OCI-LY3 (cell line): ENCODE measurements around the gene TUBA1B.

ENCODE experiments used
- H2AFZ ChIP-seq: fragments of 200-600, 300-600 bp; shearing (Covaris generic); 2 replicates; pipeline ENCODE4 v1.6.0; 2014; ENCODE audit warnings: antibody characterized with exemption, low read depth, low read length
- H3K27ac ChIP-seq: fragments of 200-600, 300-600 bp; sonication (generic); 2 replicates; pipeline ENCODE4 v1.5.1; 2014; ENCODE audit warnings: mild to moderate bottlenecking, low read length, moderate library complexity, mixed read lengths
- H3K27me3 ChIP-seq: fragments of 200-600, 300-600 bp; sonication (generic); 2 replicates; pipeline ENCODE4 v1.6.1; 2014; ENCODE audit warnings: low read depth, low read length, mixed read lengths
- H3K36me3 ChIP-seq: fragments of 200-600, 300-600 bp; sonication (generic); replicated peaks from 2 replicates; pipeline ENCODE3; 2014; ENCODE audit warnings: low read depth, low read length, mixed read lengths
- H3K4me1 ChIP-seq: fragments of 300-600, 200-600 bp; sonication (generic); 2 replicates; pipeline ENCODE4 v1.6.1; 2014; ENCODE audit warnings: low read length, mixed read lengths
- H3K4me2 ChIP-seq: fragments of 200-600, 300-600 bp; sonication (generic); 2 replicates; pipeline ENCODE4 v1.6.1; 2014; ENCODE audit warnings: low read length, mixed read lengths
- H3K4me3 ChIP-seq: fragments of 300-600, 200-600 bp; sonication (generic); 2 replicates; pipeline ENCODE4 v1.5.1; 2014; ENCODE audit warnings: antibody characterized with exemption, mild to moderate bottlenecking, low read length, moderate library complexity
- H3K79me2 ChIP-seq: fragments of 300-600, 200-600 bp; shearing (Covaris generic); 2 replicates; pipeline ENCODE4 v1.6.1; 2014; ENCODE audit warnings: mild to moderate bottlenecking, low read length, mixed read lengths
- H3K9ac ChIP-seq: fragments of 300-600, 200-600 bp; shearing (Covaris generic); 2 replicates; pipeline ENCODE4 v1.6.0; 2014; ENCODE audit warnings: mild to moderate bottlenecking, low read length, moderate library complexity
- H3K9me3 ChIP-seq: fragments of 200-600, 300-600 bp; shearing (Covaris generic); 2 replicates; pipeline ENCODE4 v1.6.1; 2014; ENCODE audit warnings: low read length, mixed read lengths; ENCODE audit not compliant: insufficient read depth
- H4K20me1 ChIP-seq: fragments of 200-600, 300-600 bp; sonication (generic); 2 replicates; pipeline ENCODE4 v1.6.1; 2016; ENCODE audit warnings: low read length, mixed read lengths; ENCODE audit not compliant: insufficient read depth
- CTCF ChIP-seq: fragments of 200-600, 300-600 bp; sonication (generic); IDR thresholded peaks from 2 replicates; pipeline ENCODE4 v1.5.1; 2014; ENCODE audit warnings: antibody characterized with exemption, low read length, low read depth
- EZH2phosphoT487 ChIP-seq: fragments of 200-600 bp; shearing (Covaris generic); IDR thresholded peaks from 2 replicates; pipeline ENCODE4 v1.6.1; 2018; ENCODE audit warnings: antibody characterized with exemption, mixed run types, low read depth

Gene TUBA1B

GRCh38 chr12:49084438-49084837 lies 46.8 kb downstream of the TUBA1B start:
- Histone ChIP-seq H3K4me3 (no peak overlapping the region), H3K27ac (no peak overlapping the region), H3K79me2 (no peaks in the 10 kb centered on the region), H4K20me1 (no peaks in the 10 kb centered on the region), H3K4me2 (no peak overlapping the region), H2AFZ (no peak overlapping the region), H3K9ac (no peak overlapping the region), H3K4me1 (peaks cover 10% of the 10 kb centered on the region), H3K27me3 (peaks cover 13% of the 10 kb centered on the region; the same call in 1 of the 2 replicates), H3K9me3 (no peaks in the 10 kb centered on the region), H3K36me3 (no peaks in the 10 kb centered on the region)
- TF ChIP-seq CTCF (no peak), EZH2phosphoT487 (no peak)

- no peaks in the 10 kb centered on the region for H3K9me3 ChIP-seq
- H3K4me3 ChIP-seq = no peak overlapping the region
- no peaks in the 10 kb centered on the region for H3K79me2 ChIP-seq
- H3K9ac ChIP-seq = no peak overlapping the region
- 0 out of 2 replicates have a peak, but pooled peaks cover 9% of the 10 kb centered on the region for H3K27me3 ChIP-seq
- no peak for TF ChIP-seq CTCF
- no peak for TF ChIP-seq EZH2phosphoT487
- H3K4me2 ChIP-seq = no peak overlapping the region
- H4K20me1 ChIP-seq = no peaks in the 10 kb centered on the region
- no peaks in the 10 kb centered on the region for H3K4me1 ChIP-seq
- H3K36me3 ChIP-seq = no peaks in the 10 kb centered on the region
- no peak overlapping the region for H3K27ac ChIP-seq
- no peak overlapping the region for H2AFZ ChIP-seq
These were observed 51.4 kb downstream of the TUBA1B start for GRCh38 chr12:49079793-49080192.
